ENCODE measurements around the gene ACSL6.

- no peak for TF ChIP-seq CTCF (IDR thresholded peaks at IDR 0.05)
- TF ChIP-seq ZFX (IDR thresholded peaks at IDR 0.05; ENCODE audit: borderline replicate concordance) = no peak
Observed at GRCh38 chr5:131939690-131940345, 71.6 kb downstream of the ACSL6 start.
